Measurements from ENCODE around the gene BOK. TPM values are rescaled to one million over a fixed set of nuclear protein-coding genes. Genes with fewer than 3 reads are reported as not detected.

The BOK gene
- total and polyA plus RNA-seq, 4 donors, result 11.3 to 82.1 (median 44.0) TPM

GRCh38 chr2:241615041-241615440 lies 56.5 kb downstream of the BOK start:
- H3K27ac ChIP-seq (ENCODE audit: low read depth in 1 of 2, low read length in 2 of 2), result no peak overlapping the region
- no peaks in the 10 kb centered on the region for H3K36me3 ChIP-seq (ENCODE audit: control insufficient read depth in 4 of 4, insufficient read depth in 3 of 4, low read depth in 1 of 4, low read length in 3 of 4)
- TF ChIP-seq RAD21 (IDR thresholded peaks at IDR 0.05) (no peak), FOXA2 (IDR thresholded peaks at IDR 0.05) (no peak), HNF4G (IDR thresholded peaks at IDR 0.05) (no peak), RXRA (IDR thresholded peaks at IDR 0.05) (no peak), TAF1 (conservative IDR thresholded peaks at IDR 0.05) (no peak), NR2F2 (IDR thresholded peaks at IDR 0.05) (no peak), YY1 (IDR thresholded peaks at IDR 0.05) (no peak), CTCF (IDR thresholded peaks at IDR 0.05; ENCODE audit: low read depth, low read length, missing input control) (no peak), JUND (IDR thresholded peaks at IDR 0.05) (no peak)
- TF ChIP-seq, protein P1, sequence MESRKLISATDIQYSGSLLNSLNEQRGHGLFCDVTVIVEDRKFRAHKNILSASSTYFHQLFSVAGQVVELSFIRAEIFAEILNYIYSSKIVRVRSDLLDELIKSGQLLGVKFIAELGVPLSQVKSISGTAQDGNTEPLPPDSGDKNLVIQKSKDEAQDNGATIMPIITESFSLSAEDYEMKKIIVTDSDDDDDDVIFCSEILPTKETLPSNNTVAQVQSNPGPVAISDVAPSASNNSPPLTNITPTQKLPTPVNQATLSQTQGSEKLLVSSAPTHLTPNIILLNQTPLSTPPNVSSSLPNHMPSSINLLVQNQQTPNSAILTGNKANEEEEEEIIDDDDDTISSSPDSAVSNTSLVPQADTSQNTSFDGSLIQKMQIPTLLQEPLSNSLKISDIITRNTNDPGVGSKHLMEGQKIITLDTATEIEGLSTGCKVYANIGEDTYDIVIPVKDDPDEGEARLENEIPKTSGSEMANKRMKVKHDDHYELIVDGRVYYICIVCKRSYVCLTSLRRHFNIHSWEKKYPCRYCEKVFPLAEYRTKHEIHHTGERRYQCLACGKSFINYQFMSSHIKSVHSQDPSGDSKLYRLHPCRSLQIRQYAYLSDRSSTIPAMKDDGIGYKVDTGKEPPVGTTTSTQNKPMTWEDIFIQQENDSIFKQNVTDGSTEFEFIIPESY (IDR thresholded peaks at IDR 0.05), result no peak
- TF ChIP-seq, protein P2, sequence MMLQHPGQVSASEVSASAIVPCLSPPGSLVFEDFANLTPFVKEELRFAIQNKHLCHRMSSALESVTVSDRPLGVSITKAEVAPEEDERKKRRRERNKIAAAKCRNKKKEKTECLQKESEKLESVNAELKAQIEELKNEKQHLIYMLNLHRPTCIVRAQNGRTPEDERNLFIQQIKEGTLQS (IDR thresholded peaks at IDR 0.05), result no peak
- DNase-seq (ENCODE audit: low spot score), result no peak
- no peak overlapping the region for H3K9ac ChIP-seq (ENCODE audit: low read depth in 1 of 2, low read length in 2 of 2)
- no peaks in the 10 kb centered on the region for H3K27me3 ChIP-seq (ENCODE audit: control insufficient read depth in 4 of 4, insufficient read depth in 4 of 4, low read length in 3 of 4)
- no peaks in the 10 kb centered on the region for H3K9me3 ChIP-seq (ENCODE audit: control insufficient read depth in 4 of 4, low read length in 3 of 4)
- no peak overlapping the region for H3K4me3 ChIP-seq (ENCODE audit: low read depth in 1 of 3, low read length in 3 of 3)
- WGBS, result 80% methylated on average over 11 of the region's 11 CpGs
- H3K4me1 ChIP-seq (ENCODE audit: control insufficient read depth in 4 of 4, insufficient read depth in 4 of 4, low read length in 3 of 4), result peaks cover 10 to 20% (median 16%) of the 10 kb centered on the region in 4 donors

GRCh38 chr2:241615522-241616052 lies 57.0 kb downstream of the BOK start:
- no peaks in the 10 kb centered on the region for H3K27me3 ChIP-seq (ENCODE audit: control insufficient read depth in 4 of 4, insufficient read depth in 4 of 4, low read length in 3 of 4)
- no peaks in the 10 kb centered on the region for H3K9me3 ChIP-seq (ENCODE audit: control insufficient read depth in 4 of 4, low read length in 3 of 4)
- no peak overlapping the region for H3K27ac ChIP-seq (ENCODE audit: low read depth in 1 of 2, low read length in 2 of 2)
- TF ChIP-seq EGR1 (IDR thresholded peaks at IDR 0.05; ENCODE audit: low read depth in 2 of 2) (no peak), SP1 (IDR thresholded peaks at IDR 0.05) (no peak), JUND (IDR thresholded peaks at IDR 0.05) (no peak), HNF4G (IDR thresholded peaks at IDR 0.05) (no peak), GABPA (IDR thresholded peaks at IDR 0.05 in 1 of 2, conservative IDR thresholded peaks at IDR 0.05 in 1 of 2) (no peak), MAX (IDR thresholded peaks at IDR 0.05) (no peak)
- TF ChIP-seq, protein P2 (IDR thresholded peaks at IDR 0.05), result no peak
- no peak overlapping the region for H3K4me3 ChIP-seq (ENCODE audit: low read depth in 1 of 3, low read length in 3 of 3)
- 97% methylated on average over 16 of the region's 16 CpGs for WGBS
- peaks cover 7 to 19% (median 13%) of the 10 kb centered on the region in 4 donors for H3K4me1 ChIP-seq (ENCODE audit: control insufficient read depth in 4 of 4, insufficient read depth in 4 of 4, low read length in 3 of 4)
- DNase-seq (ENCODE audit: low spot score), result no peak
- H3K36me3 ChIP-seq (ENCODE audit: control insufficient read depth in 4 of 4, insufficient read depth in 3 of 4, low read depth in 1 of 4, low read length in 3 of 4), result peaks cover 0 to 2% (median 0%) of the 10 kb centered on the region in 4 donors
- H3K9ac ChIP-seq (ENCODE audit: low read depth in 1 of 2, low read length in 2 of 2), result no peak overlapping the region

Data from liver (tissue), 9 donors.